Activated gamma-delta T cell treated with anti-CD3 and anti-CD28 coated beads, Interleukin-2, amount 50 U/mL, for 16 hours (primary cell): ENCODE data around the gene MYMX.
"Not testable (repeated sequence)": the region's sequence is repeated elsewhere in the genome, so short reads cannot be mapped to it uniquely, and the experiment has no call there.

Experiments used
- DNase-seq: peaks from one replicate; pipeline ENCODE4 v3.0.0-alpha.2; 2020; ENCODE audit warnings: low read depth

Gene MYMX

GRCh38 chr6:44219815-44220784, 3.4 kb downstream of the MYMX start:
- no peak for DNase-seq

- DNase-seq, result no peak
Measured at GRCh38 chr6:44220913-44221290, 4.2 kb downstream of the MYMX start.

DNA sequence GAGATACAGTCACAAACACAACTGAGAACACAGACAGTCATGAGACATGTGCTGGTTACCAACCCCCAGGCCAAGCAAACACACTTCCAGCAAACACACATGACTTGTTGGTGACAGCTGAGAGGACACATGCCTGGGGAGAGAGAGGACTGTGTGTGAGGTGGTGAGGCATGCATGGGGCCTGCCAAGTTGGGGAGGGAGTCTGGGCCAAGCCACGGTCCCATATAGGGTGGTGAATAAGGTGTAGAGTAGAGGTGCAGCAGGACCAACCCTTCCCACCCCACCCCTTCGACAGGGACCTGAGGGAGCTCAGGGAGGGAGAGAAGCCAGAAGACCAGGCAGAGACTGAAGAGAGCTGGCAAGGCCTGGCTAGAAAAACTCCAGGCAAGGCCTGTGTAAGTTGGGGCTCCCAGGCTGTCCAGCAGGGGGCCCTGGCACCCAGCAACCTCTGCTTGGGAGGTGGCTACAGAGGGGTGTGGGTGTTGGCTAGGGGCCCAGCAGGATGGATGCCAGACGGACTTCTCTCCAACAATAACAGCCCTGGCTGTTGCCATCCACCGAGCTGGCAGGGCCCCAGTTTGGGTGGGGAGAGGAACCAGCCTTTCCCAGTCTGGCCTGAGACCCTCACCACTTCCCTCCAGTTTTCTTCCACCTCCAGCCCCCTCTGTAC, 4.7 kb downstream of the MYMX start:
- peak; percentile 53 for DNase-seq

DNA sequence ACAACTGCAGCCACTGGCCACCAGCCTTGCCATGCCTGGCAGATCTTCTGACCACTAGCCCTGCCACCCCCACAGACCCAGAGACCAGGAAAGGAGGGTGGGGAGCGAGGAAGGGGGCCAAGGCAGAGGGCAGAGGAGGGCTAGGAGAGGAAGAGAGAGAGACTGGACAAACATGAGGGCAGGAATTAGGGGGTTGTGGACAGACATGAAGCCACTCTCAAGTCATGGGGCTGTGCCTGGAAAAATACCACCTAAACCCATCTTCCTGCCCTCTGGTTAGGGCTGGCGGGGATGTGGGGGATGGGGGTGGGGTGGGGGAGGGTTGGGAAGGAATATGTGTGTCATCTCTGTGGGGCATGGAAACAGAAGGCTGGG, 5.2 kb downstream of the MYMX start:
- no peak for DNase-seq

GRCh38 chr6:44222486-44223318, 6.0 kb downstream of the MYMX start:
- DNase-seq, result no peak

GRCh38 chr6:44223319-44224028, 6.7 kb downstream of the MYMX start, which contains the start of gene SLC29A1:
Gene SLC29A1 (plus strand): TSS chr6:44223595. CDS start chr6:44227314, 3,719 bp downstream.
- peak; percentile 71 for DNase-seq

- DNase-seq, result no peak
Measured at GRCh38 chr6:44224029-44224964, 7.6 kb downstream of the MYMX start.

DNA sequence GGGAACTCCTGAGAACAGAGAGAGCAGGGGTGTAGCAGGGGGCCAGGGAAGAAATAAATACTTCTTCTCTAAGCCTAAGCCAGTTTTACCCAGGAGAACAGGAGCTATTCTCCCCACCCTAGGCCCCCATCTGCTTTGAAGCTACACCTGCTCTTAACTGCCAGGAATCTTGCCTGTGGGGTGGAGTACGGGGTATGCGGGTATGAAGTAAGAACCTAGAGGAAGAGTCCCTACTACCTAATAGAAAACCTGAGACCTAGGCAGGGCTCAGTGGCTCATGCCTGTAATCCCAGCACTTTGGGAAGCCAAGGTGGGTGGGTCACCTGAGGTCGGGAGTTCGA, 8.2 kb downstream of the MYMX start:
- no peak for DNase-seq

- no peak for DNase-seq
Measured at GRCh38 chr6:44225579-44226325, 9.0 kb downstream of the MYMX start.

- no peak for DNase-seq
Measured at GRCh38 chr6:44226368-44227147, 9.8 kb downstream of the MYMX start.

GRCh38 chr6:44227148-44227793, 10.5 kb downstream of the MYMX start:
- DNase-seq, result no peak

- no peak for DNase-seq
Measured at GRCh38 chr6:44228031-44228430, 11.3 kb downstream of the MYMX start.

GRCh38 chr6:44228433-44228832, 11.7 kb downstream of the MYMX start:
- no peak for DNase-seq

- DNase-seq, result no peak
Measured at GRCh38 chr6:44228836-44229235, 12.1 kb downstream of the MYMX start.

- DNase-seq, result no peak
Measured at GRCh38 chr6:44229376-44230033, 12.8 kb downstream of the MYMX start.

DNA sequence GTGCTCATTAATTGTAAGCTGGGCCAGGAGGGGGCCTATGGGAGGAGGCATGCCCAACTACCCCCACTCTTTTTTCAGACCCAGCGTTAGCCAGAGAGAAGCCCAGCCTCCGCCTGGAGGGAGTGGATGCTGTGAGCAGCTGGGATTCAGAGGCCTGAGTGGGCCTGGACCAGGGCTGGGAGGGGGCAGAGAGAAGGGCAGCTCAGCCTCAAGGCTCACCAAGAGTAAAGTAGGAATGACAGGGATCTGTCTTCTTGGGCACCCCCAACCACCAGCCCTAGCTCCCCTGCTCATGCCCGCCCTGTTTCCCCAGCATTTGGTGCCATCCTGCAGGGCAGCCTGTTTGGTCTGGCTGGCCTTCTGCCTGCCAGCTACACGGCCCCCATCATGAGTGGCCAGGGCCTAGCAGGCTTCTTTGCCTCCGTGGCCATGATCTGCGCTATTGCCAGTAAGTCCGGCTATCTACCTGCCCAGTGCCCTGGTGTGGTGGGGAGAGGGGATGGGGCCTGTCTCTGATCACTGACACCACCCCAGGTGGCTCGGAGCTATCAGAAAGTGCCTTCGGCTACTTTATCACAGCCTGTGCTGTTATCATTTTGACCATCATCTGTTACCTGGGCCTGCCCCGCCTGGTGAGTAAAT, 13.4 kb downstream of the MYMX start:
- DNase-seq, result no peak

- not testable (repeated sequence) for DNase-seq
Measured at GRCh38 chr6:44231426-44231825, 14.7 kb downstream of the MYMX start.
